ENCODE data around the gene SCYL2.
A peak's percentile ranks its signal among the peaks of the same experiment; 100 is the strongest.
"Not testable (repeated sequence)": the region's sequence is repeated elsewhere in the genome, so short reads cannot be mapped to it uniquely, and the experiment has no call there.

The SCYL2 gene

DNA sequence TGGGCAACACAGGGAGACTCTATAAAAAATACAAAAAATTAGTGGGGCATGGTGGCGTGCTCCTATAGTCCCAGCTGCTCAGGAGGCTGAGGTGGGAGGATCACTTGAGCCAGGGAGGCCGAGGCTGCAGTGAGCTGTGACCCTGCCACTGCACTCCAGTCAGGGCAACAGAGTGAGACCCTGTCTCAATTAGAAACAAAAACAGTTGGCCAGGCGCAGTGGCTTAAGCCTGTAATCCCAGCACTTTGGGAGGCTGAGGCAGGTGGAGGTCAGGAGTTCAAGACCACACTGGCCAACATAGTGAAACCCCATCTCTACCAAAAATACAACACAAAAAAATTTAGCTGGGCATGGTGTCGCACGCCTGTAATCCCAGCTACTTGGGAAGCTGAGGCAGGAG, 1.9 kb upstream of the SCYL2 start:
- not testable (repeated sequence) for DNase-seq

DNA sequence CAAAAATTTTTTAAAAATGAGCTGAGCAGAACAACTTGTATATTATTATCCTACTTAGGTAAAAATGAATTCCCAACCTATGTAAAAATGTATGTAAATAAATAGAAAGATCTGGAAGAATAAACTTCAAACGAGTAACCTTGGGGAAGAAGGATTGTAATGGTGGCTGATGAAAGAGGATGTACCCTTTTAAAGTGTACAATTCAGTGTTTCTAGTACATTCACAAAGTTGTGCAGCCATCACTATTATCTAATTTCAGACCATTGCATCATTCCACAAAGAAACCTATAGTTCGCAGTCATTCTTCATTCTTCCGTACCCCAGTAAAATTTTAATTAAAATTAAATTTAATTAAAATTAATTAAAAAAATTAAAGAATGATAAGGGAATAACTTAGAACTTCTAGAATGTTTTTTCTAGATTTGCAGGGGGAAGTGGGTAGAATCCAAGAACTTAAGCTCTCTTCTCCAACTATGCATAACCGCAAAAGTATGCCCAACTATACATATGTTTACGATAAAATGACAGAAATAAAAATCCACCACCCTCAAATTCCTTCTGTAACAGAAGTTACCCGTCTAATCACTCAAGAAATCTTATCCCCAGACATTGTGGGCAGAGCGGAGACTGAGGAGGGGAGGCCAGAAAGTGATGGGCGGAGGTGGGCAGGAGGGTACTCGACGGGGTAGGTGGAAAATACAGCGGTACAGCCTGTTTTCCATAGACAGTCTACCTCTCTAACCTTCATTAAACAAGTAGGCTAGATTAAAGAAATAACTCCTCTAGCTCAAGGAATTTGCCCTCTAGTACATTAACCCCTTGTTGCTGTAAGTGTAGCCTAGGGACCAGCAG, 1.0 kb upstream of the SCYL2 start:
- no peak for DNase-seq

- no peak for DNase-seq
These were observed 467 bp upstream of the SCYL2 start for GRCh38 chr12:100266585-100266834.

DNA sequence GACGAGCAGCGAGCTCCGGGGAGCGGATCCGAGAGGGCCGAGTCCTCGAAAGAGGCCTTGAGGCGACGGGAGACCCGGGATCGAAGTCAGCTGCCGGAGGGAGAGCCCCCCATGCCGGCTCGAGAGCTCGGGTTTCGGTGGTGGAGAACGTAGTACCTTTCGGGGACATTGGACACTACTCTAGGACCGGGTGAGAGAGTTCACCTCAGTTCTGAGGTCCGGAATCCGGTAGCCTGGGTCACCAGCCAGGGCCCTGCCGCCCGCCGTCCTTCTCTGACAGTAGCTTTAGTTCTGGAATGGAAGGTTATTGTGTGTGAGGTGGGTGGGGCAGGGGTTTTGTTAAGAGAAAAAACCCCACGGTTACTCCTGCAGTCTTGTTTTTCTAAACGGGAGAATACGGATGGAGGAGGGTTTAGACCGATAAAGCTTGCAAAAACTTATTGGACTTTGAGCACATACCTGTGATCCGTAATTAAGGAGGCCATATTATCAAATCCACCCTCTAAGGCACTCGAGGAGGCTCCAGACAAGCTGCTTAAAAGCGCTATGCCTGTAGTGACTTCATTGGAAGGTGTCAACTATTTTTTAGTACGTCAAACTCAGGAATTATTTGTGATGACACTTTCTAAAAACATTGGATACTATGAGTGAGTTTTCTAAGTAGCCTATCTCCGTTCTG, 765 bp downstream of the SCYL2 start:
- peak; percentile 56 for DNase-seq

- DNase-seq = no peak
These were observed 2.0 kb downstream of the SCYL2 start for GRCh38 chr12:100268835-100269564.

DNA sequence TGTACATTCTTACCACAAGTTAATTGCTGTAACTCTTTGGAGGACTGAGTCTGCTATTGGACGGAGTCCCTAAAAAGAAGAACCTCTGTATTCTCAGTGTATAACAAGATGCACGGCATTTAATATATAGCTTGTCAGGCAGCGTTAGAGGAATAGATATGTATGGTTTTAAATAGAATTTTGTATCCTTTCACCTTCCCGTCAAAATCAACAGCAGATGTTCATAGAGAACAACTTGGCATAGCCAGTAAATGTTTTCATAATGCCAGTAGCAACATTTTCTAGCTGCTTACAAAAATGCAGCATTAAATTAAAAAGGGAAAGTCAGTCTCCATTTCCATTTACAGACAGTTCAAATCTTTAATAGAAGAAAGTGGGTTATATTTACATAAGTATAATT, 6.8 kb downstream of the SCYL2 start:
- no peak for DNase-seq

- DNase-seq = no peak
These were observed 7.3 kb downstream of the SCYL2 start for GRCh38 chr12:100274291-100274690.

- DNase-seq = no peak
These were observed 12.2 kb downstream of the SCYL2 start for GRCh38 chr12:100279159-100279558.

GRCh38 chr12:100279607-100280244, 12.7 kb downstream of the SCYL2 start:
- no peak for DNase-seq

DNA sequence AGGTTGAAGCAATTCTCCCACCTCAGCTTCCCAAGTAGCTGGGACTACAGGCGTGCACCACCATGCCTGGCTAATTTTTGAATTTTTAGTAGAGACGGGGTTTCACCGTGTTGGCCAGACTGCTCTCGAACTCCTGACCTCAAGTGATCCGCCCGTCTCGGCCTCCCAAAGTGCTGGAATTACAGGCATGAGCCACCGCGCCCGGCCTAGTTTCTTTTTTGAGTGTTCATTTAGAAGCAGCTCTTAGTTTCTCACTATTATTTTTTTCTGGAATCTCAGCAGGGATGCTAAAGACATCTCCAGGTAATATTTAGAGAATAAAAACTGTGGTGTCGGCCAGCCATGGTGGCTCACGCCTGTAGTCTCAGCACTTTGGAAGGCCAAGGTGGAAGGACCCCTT, 17.6 kb downstream of the SCYL2 start:
- not testable (repeated sequence) for DNase-seq

DNA sequence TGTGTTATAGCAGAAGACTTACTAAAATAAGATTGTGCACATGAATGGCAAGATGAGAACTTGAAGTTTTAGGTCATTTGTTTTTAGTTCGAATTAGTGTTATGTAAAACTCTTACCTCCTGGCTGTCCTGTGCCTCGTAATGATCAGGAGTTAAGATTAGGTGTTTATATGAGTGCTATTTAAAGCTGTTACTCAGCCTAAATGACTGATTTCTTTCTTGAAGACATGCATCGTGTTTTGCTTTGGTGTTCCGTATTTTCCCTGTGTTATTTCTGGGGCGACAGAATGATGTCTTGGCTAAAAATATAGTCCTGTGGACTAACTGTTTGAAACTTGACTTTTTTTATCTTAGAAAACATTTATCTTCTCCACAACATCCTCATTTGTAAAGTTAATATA, 22.1 kb downstream of the SCYL2 start:
- DNase-seq = no peak

GRCh38 chr12:100290016-100290415, 23.0 kb downstream of the SCYL2 start:
- no peak for DNase-seq

DNA sequence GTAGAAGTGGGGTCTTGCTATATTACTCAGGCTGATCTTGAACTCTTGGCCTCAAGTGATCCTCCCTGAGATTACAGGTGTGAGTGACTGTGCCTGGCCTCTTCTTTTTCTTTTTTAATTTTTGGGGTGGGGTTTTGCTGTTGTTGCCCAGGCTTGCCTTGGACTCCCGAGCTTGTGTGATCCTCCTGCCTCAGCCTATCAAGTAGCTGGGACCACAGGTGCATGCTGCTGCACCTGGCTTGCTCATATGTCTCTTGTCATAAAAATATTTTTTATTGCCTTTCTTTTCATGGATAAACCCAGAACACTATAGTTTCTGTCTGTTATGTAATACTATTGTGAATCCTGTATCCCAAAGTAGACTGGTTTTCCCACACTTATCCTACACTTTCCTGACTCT, 26.0 kb downstream of the SCYL2 start:
- no peak for DNase-seq

- not testable (repeated sequence) for DNase-seq
These were observed 27.4 kb downstream of the SCYL2 start for GRCh38 chr12:100294366-100294765.

DNA sequence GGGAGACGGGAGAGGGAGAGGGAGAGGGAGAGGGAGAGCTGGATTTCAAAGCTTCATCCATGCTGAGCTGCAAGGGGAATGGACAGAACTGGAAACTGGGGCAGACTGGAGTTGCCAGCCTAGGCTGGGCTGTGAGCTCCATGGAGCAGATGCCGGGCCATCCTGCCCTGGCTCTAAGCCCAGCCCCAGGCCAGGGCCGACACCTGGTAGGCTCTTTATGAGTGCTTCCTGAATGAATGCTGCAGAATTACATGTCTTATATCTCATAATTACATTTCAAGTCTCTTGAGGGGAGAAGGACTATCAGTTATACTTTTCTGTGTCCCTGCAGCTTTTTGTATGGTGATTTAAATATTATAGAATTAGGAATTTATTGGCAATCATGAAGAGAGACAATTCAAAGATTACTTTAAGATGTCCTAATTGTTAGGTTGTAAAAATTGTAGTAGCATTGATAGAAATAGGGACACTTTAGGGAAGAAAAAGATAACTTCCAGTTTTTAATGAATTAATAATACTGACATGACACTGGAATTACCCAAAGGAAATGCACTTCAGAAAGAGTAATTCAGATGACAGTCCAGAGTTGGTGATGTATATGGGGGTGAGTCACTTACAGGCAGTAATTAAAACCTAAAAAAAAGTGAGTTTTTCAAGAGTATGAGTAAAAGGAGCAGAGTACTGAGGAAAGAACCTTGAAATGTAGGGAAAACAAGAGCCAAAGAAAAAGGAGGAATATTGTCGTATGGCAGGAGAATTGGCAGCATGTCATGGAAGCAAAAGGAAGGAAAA, 29.0 kb downstream of the SCYL2 start:
- DNase-seq = no peak

DNA sequence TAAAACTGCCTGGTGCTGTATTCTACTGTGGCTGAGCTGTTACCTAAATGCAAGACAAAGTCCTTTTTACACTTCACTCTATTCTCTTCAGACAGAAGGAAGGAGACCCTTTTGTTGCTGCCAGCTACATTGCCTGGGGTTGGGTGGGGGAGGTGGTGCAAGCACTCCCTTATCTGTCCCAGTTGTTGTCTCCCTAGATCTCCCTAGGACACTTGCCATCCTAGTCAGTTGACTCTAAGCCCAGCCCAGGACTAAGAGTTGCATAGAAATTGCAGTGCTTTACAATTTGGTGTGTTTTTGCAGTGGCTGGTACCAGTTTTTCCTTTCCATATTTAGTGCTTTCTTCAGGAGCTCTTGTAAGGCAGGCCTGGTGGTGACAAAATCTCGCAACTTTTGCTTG, 35.1 kb downstream of the SCYL2 start:
- DNase-seq = no peak

DNA sequence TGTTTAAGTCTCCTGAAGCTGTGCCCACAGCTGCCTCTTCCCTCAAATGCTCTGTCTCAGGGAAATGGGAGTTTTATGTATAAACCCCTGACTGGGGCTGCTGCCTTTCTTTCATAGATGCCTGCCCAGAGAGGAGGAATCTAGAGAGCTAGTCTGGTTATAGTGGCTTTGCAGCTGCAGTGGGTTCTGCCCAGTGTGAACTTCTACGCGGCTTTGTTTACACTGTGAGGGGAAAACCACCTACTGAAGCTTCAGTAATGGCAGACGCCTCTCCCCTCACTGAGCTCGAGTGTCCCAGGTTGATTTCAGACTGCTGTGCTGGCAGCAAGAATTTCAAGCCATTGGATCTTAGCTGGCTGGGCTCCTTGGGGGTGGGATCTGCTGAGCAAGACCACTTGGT, 36.9 kb downstream of the SCYL2 start:
- DNase-seq = no peak

- not testable (repeated sequence) for DNase-seq
These were observed 37.4 kb downstream of the SCYL2 start for GRCh38 chr12:100304334-100304733.

DNA sequence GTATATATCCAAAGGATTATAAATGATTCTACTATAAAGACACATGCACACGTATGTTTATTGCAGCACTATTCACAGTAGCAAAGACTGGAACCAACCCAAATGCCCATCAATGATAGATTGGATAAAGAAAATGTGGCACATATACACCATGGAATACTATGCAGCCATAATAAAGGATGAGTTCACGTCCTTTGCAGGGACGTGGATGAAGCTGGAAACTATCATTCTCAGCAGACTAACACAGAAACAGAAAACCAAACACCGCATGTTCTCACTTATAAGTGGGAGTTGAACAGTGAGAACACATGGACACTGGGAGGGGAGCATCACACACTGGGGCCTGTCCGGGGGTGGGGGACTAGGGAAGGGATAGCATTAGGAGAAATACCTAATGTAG, 41.2 kb downstream of the SCYL2 start:
- DNase-seq = not testable (repeated sequence)

GRCh38 chr12:100311317-100311716, 44.3 kb downstream of the SCYL2 start:
- no peak for DNase-seq

DNA sequence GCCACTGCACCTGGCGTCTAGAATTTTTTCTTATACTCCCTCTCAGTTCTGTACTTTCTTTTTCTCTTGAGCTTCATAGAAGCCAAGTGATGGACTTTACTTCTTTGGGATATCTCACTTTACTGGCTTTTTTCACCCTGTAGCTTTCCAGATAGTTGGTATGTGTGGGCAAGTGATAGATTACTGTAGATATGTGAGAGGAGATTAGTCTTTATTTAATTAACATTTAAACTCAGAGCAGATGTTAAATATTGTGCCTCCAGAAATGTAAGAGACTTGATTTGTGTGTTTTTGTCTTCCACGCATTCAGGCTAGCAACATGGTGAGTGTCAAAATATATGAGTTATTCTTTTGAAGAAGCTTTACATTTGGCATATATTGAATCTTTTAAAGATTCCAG, 50.4 kb downstream of the SCYL2 start:
- DNase-seq = no peak

GRCh38 chr12:100324498-100324897, 57.5 kb downstream of the SCYL2 start:
- DNase-seq = no peak

DNA sequence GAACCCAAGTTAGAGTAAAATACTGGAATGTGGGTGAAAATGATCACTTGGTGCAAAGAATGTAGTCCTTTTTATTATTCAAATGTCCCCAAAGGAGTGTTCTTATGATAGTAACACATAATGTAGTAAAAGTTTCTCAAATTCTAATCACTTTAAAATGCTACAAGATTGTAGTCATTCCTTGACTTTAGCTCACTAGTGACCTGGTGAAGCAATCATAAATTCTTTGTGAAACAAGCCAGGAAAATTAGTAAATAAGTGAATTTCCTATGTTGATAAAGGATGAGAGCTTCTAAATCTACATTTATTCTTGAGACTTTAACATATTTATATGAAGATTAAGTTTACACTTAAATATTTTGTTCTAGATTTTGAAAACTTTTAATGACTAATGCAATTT, 59.2 kb downstream of the SCYL2 start:
- DNase-seq = no peak
